Stomach smooth muscle (tissue), 2 donors: Measurements from ENCODE around the gene RDH12.
"Not testable (repeated sequence)": the region's sequence is repeated elsewhere in the genome, so short reads cannot be mapped to it uniquely, and the experiment has no call there.

Experiments used
- H3K27ac ChIP-seq: one replicate; pipeline ENCODE4 v1.7.0; 2013; ENCODE audit warnings: mild to moderate bottlenecking, low read length, inconsistent platforms
- H3K27me3 ChIP-seq, 2 donors: one replicate each; pipeline ENCODE4 v1.7.0; 2013; ENCODE audit warnings: low read length in 2 of 2; ENCODE audit not compliant: insufficient read depth in 2 of 2, control insufficient read depth in 1 of 2
- H3K36me3 ChIP-seq, 2 donors: one replicate each; pipeline ENCODE4 v1.7.0; 2013; ENCODE audit warnings: low read length in 2 of 2; ENCODE audit not compliant: control insufficient read depth in 2 of 2, insufficient read depth in 2 of 2
- H3K4me1 ChIP-seq: one replicate; pipeline ENCODE4 v1.7.0; 2013; ENCODE audit warnings: low read length; ENCODE audit not compliant: control insufficient read depth, insufficient read depth
- H3K4me3 ChIP-seq, 2 donors: one replicate each; pipeline ENCODE4 v1.7.0; 2013; ENCODE audit warnings: low read length in 2 of 2
- H3K9ac ChIP-seq, 2 donors: one replicate each; pipeline ENCODE4 v1.7.0; 2013; ENCODE audit warnings: low read length in 2 of 2, mild to moderate bottlenecking in 1 of 2
- H3K9me3 ChIP-seq, 2 donors: one replicate each; pipeline ENCODE4 v1.7.0; 2013; ENCODE audit warnings: low read length in 2 of 2; ENCODE audit not compliant: control insufficient read depth in 2 of 2
- donor health status: healthy.
- donor health status: Pancreatic carcinoma.

RDH12 gene

GRCh38 chr14:67701492-67701891 lies at the start of gene RDH12:
Gene RDH12, plus strand, starts transcription at chr14:67701886. Its CDS starts 20,757 bp downstream, at chr14:67722643.
- not testable (repeated sequence) for H3K27me3 ChIP-seq, H3K27ac ChIP-seq

GRCh38 chr14:67652189-67652588 lies 49.5 kb upstream of the RDH12 start:
- H3K36me3 ChIP-seq: peaks cover 47 to 49% of the 10 kb centered on the region in 2 donors
- H3K27ac ChIP-seq: no peak overlapping the region
- H3K9me3 ChIP-seq: no peaks in the 10 kb centered on the region

More at GRCh38 chr14:67701492-67701891, at the start of gene RDH12:
- not testable (repeated sequence) for H3K4me1 ChIP-seq, H3K9me3 ChIP-seq, H3K9ac ChIP-seq, H3K36me3 ChIP-seq, H3K4me3 ChIP-seq

GRCh38 chr14:67653651-67654280 lies 47.9 kb upstream of the RDH12 start:
- H3K36me3 ChIP-seq: peaks cover 50% of the 10 kb centered on the region in 2 donors

More at GRCh38 chr14:67652189-67652588, 49.5 kb upstream of the RDH12 start:
- peaks cover 6% of the 10 kb centered on the region for H3K4me1 ChIP-seq
- no peaks in the 10 kb centered on the region for H3K27me3 ChIP-seq
- no peak overlapping the region for H3K4me3 ChIP-seq
- no peak overlapping the region for H3K9ac ChIP-seq

DNA sequence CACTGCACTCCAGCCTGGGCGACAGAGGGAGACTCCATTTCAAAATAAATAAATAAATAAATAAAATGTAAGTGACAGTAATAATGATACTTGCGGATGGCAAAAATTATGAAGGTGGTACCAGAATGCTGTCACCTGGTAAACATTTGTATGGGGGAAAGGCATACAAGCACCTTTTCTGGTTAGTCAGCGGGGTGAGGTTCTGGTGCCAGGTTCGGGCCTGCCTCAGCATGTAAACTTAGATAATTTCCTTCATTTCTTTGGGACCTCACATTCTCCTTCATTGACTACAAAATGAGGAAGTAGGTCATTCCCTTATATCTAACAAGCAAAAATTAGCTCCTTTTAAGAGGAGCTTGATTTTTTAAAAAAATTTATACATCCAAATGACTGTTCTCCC lies 38.1 kb upstream of the RDH12 start:
- no peak overlapping the region for H3K27ac ChIP-seq
- H3K4me1 ChIP-seq: peaks cover 6% of the 10 kb centered on the region
- H3K9ac ChIP-seq: no peak overlapping the region
- no peaks in the 10 kb centered on the region for H3K27me3 ChIP-seq
- no peaks in the 10 kb centered on the region for H3K9me3 ChIP-seq
- H3K4me3 ChIP-seq: no peak overlapping the region
- peaks cover 4 to 7% of the 10 kb centered on the region in 2 donors for H3K36me3 ChIP-seq

More at GRCh38 chr14:67653651-67654280, 47.9 kb upstream of the RDH12 start:
- H3K27me3 ChIP-seq: no peaks in the 10 kb centered on the region
- H3K27ac ChIP-seq: peak overlapping the region; percentile 46
- H3K4me1 ChIP-seq: peaks cover 6% of the 10 kb centered on the region
- no peak overlapping the region for H3K9ac ChIP-seq
- H3K9me3 ChIP-seq: no peaks in the 10 kb centered on the region
- no peak overlapping the region for H3K4me3 ChIP-seq

- Histone ChIP-seq H3K36me3 (no peaks in the 10 kb centered on the region), H3K4me1 (peaks cover 9% of the 10 kb centered on the region), H3K27ac (no peak overlapping the region), H3K4me3 (no peak overlapping the region), H3K27me3 (no peaks in the 10 kb centered on the region), H3K9me3 (no peaks in the 10 kb centered on the region), H3K9ac (no peak overlapping the region)
Observed at GRCh38 chr14:67665868-67666267, 35.8 kb upstream of the RDH12 start.

- Histone ChIP-seq H3K4me1 (peaks cover 9% of the 10 kb centered on the region), H3K9ac (peak overlapping the region in 1 of 2 donors; percentile 29), H3K36me3 (no peaks in the 10 kb centered on the region), H3K27me3 (no peaks in the 10 kb centered on the region), H3K27ac (no peak overlapping the region), H3K9me3 (no peaks in the 10 kb centered on the region), H3K4me3 (no peak overlapping the region)
Observed at GRCh38 chr14:67666750-67667449, 34.8 kb upstream of the RDH12 start.

DNA sequence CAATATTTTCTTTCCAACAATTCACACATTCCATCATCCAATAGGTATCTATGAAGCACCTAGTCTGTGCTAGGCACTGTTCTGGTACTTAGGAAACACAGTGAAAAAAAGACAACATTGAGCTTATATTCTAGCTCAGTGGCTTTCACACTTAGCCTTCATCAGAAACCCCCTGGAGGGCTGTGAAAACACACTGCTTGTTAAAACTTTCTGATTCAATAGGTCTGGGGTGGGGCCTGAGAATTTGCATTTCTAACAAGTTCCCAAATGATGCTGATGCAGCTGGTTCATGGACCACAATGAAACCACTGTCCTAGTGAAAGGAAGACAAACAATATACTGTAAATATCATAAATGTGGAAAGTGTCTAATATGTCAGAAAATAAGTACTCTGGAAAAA lies 33.1 kb upstream of the RDH12 start:
- no peaks in the 10 kb centered on the region for H3K36me3 ChIP-seq
- H3K9ac ChIP-seq: no peak overlapping the region
- no peak overlapping the region for H3K27ac ChIP-seq
- no peaks in the 10 kb centered on the region for H3K27me3 ChIP-seq
- H3K9me3 ChIP-seq: no peaks in the 10 kb centered on the region
- peaks cover 20% of the 10 kb centered on the region for H3K4me1 ChIP-seq
- H3K4me3 ChIP-seq: no peak overlapping the region

DNA sequence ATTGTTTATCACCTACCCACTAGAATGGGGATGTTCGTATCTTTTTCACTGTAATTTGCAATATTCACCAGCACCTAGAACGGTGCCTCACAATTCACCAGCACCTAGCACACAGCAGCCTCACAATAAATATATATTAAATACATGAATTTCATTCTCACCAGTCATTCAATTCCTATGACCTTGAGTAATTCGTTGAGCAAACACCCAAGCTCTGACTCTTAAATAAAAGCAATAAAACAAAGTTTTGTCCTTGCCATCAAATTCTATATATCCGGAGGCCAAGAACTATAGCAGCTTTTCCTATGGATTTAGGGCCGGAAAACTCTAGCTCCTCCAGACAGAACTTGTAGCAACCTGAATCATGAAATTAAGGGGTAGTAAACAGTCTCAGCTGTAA lies 28.2 kb upstream of the RDH12 start:
- H3K4me3 ChIP-seq: peak overlapping the region; percentile 74 to 94
- H3K27me3 ChIP-seq: no peaks in the 10 kb centered on the region
- peaks cover 10% of the 10 kb centered on the region in 2 donors for H3K36me3 ChIP-seq
- H3K4me1 ChIP-seq: peaks cover 25% of the 10 kb centered on the region
- no peak overlapping the region for H3K27ac ChIP-seq
- peak overlapping the region; percentile 86 to 93 for H3K9ac ChIP-seq
- H3K9me3 ChIP-seq: no peaks in the 10 kb centered on the region

DNA sequence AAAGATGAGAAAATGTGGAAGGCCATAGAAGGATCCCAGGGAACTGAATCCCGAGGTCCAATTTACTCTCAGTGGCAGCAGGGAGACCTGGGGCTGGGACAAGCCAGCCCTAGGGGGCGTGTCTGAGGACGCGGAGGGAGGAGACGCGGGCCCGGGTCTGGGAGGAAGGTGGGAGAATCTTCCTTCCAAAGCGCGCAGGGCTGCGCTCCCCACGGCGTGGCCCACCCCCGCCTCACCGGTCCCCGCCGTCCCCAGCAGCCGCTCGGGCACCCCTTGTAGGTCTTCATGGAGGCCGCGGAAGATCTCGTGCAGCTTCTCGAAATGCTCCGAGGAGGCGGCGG lies 27.6 kb upstream of the RDH12 start:
- H3K4me1 ChIP-seq: peaks cover 25% of the 10 kb centered on the region
- H3K27me3 ChIP-seq: no peaks in the 10 kb centered on the region
- peak overlapping the region; percentile 74 to 94 for H3K4me3 ChIP-seq
- H3K9me3 ChIP-seq: no peaks in the 10 kb centered on the region
- H3K36me3 ChIP-seq: peaks cover 10% of the 10 kb centered on the region in 2 donors
- peak overlapping the region; percentile 92 for H3K27ac ChIP-seq
- H3K9ac ChIP-seq: peak overlapping the region; percentile 86 to 93

GRCh38 chr14:67674480-67675218 lies 27.0 kb upstream of the RDH12 start, which contains the start of gene VTI1B:
Gene VTI1B, minus strand, starts transcription at chr14:67674632. Its CDS starts 143 bp downstream, at chr14:67674489.
- Histone ChIP-seq H3K4me3 (peak within 1 kb of the TSS; percentile 74 to 94), H3K4me1 (peaks cover 25% of the 10 kb centered on the region), H3K9me3 (no peaks in the 10 kb centered on the region), H3K27me3 (no peaks in the 10 kb centered on the region), H3K9ac (peak within 1 kb of the TSS; percentile 86 to 93), H3K27ac (peak within 1 kb of the TSS; percentile 92), H3K36me3 (peaks cover 10% of the 10 kb centered on the region in 2 donors)
